ENCODE results near the gene GALNT4.
A peak's percentile ranks its signal among the peaks of the same experiment; 100 is the strongest.

The GALNT4 gene

DNA sequence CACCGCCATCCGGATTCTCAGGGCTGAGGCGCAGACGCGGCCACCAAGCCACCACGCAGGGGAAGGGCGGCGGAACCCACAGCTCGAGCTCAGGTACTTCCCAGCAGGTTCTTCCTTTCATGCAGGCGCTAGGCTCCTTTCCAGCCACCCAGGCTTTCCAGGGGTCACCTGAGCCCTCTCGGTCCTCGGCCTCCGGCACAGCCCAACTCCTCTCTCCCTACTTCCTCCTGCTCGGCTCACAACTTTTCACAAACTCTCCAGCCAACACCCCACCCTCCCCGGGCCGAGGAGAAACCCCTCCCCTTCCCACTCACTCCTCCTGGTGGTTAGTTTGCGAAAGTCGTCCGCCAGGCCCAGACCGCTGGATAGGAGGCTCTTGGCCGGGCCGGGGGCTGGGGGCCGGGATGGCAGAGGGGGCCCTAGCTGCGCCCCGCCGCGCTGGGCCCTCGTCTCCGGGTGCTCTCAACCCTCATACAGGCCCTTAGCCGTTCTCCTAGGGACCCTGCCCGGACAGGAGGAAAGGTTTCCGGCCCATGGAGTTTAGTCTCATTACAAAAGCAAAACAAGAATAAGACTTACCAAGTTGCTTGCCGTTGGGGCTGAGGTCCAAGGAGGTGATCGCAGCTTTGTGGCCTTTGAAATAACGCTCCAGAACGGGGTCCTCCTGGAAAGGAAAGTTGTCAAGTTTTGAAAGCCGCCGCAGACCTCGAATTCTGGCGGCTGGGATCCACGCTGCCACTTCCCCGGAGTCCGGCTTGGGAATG, at the start of gene GALNT4:
Gene GALNT4 (minus strand): TSS at position 256 of the 764 bp plus-strand sequence. CDS start 247 bp downstream, at position 9.
- DNase-seq (ENCODE audit: insufficient read length, low spot score) (peak; percentile 83), FAIRE-seq (peak; percentile 45)
- TF ChIP-seq POLR2A (IDR thresholded peaks at IDR 0.05; ENCODE audit: low read depth, low read length) = peak; percentile 56

DNA sequence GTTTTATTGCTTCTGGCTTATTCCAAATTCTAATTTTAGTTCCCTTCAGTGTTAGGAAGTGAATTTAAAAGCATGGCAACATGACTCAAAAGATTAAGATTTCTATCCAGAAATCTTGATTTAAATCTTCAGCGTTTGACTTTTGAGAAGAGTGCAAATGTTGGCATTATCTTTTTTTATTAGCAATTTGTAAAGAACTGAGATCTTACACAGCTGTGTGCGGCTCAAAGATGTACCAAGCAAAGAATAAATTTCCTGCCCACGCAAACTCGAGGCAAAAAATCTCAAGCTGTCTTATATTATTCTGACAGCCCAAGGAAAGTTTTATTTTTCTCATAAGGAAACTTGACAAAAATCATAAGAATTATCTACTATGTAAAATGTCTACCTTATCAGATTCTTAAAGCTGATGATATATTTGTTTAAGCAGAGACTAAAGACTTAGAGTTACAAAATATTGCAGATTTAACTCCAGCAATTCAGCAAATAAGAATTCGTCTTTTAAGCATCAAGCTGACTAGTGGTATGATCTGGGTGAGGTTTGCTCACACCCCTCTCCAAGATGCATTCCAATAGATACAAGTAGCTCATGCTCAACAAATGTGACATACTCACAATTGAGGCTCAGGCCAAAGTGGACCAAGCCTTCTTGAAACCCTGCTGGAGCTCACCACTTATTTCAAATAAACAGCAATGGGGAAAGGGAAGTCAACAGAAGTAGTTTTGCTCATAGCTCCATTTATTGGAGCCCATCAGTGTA, 48.6 kb upstream of the GALNT4 start:
- FAIRE-seq (no peak), DNase-seq (ENCODE audit: insufficient read length, low spot score) (no peak)
- TF ChIP-seq POLR2A (IDR thresholded peaks at IDR 0.05; ENCODE audit: low read depth, low read length) = no peak

DNA sequence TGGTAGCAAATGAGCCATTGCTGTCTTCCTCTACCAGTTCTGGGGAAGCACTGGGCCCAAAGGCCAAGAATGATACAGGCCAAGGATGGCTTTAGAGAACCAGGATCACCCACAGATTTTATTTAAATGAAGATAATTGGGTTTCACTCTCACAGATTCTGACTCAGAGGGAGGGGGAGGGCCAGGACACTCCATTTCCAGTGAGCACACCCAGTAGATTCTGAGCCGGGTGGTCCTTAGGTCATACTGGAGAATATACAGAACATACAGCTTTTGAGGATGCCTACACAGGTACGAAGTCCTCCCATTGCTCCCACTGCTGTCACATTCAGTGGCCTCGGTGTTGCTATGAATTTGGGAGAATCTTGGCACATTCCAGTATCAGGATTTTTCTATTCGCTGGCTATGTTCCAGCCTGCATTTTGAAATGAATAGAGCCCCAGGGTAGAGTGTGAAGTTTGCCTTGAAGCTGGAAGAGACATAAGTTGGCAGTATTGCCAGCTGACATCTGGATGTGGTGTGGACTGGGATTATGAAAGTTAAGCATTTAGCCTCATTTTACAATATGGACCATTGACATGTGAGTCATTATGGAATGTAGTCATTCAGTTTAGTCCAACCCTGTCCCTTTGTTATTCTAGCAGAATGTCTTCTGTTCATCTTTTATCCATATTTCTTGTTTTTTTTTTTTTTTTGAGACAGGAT, 47.0 kb upstream of the GALNT4 start:
- no peak for TF ChIP-seq POLR2A (IDR thresholded peaks at IDR 0.05; ENCODE audit: low read depth, low read length)
- FAIRE-seq (no peak), DNase-seq (ENCODE audit: insufficient read length, low spot score) (no peak)

DNA sequence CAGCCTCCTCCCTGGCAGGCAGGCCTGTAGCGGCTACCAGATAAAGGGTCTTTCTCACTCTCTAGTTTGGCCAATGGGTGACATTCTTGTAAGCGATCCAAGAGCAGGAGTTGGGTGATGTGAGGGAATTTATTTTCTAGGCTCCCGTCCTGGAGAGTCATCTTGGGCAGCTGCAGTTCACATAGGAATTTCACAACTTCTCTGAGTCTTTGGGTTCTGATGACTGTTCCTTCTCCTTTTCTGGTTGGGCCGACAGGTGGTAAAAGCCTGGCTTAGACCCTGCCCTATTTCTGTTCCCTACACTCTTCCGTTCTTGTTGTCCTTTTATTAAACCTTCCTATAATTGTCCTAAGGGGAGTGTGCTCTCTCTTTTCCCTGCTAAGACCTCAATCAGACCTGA, 43.9 kb upstream of the GALNT4 start:
- no peak for DNase-seq (ENCODE audit: insufficient read length, low spot score)
- FAIRE-seq = no peak
- no peak for TF ChIP-seq POLR2A (IDR thresholded peaks at IDR 0.05; ENCODE audit: low read depth, low read length)

DNA sequence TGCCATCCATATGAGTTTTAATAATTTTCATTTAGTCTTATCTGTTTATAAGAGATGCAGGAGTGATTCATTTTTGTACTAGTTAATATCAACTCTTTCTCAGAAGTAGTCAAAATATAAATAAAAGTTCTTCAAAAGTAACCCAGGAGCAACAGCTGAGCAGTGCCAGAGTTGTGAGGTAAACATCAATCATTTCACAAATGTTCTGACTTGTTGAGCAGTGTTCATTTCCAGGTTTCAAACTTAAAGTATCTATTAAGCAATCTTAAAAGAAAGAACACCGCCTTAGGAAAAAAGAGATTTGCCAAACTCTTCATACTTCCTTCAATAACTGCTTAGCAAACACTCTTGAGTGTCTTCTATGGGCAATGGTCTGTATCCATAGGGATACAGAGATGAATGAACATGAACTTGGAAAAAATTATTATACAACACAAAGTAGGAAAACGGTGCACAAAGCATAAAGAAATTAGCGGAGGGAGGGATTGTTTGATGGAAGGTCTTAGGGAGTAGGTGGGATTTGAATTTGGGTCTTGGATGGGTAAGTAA, 43.2 kb upstream of the GALNT4 start:
- no peak for TF ChIP-seq POLR2A (IDR thresholded peaks at IDR 0.05; ENCODE audit: low read depth, low read length)
- no peak for DNase-seq (ENCODE audit: insufficient read length, low spot score)
- no peak for FAIRE-seq

DNA sequence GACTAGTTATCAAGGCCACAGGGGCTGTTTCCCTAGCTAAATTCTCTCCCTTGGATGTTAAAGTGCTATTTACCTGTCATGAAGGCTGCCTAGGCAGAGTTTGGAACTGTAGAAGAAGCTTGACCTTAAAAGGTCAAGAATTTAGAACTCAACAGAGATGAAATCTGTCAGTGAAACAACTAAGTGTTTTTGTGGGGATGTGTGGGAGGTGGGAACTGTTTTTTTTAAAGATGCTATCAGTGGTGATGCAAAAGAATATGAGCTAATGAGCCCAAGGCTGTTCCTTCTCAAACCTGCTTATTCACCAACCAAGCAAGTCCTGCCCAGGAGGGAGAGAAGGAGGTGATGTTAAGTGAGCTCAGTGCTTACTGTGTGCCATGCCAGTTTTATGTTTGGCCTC, 42.0 kb upstream of the GALNT4 start:
- FAIRE-seq (no peak), DNase-seq (ENCODE audit: insufficient read length, low spot score) (no peak)
- no peak for TF ChIP-seq POLR2A (IDR thresholded peaks at IDR 0.05; ENCODE audit: low read depth, low read length)

DNA sequence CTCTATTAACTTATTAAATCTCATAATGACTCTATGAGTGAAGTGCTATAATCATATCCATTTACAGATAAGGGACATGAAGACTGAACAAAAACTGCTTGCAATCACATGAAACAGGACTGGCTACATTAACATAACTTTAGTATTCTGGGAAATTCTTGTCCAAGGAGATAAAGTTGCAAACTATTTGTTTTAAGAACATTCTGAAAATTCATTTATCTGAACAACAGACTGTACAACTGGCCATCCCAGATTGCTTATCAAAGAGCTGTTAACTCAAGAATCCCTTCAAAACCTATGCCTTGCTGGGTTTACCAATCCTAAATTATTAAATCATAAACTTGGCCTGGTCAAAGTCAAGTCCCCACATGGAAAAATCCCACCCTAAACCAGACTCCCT, 40.4 kb upstream of the GALNT4 start:
- FAIRE-seq (no peak), DNase-seq (ENCODE audit: insufficient read length, low spot score) (no peak)
- TF ChIP-seq POLR2A (IDR thresholded peaks at IDR 0.05; ENCODE audit: low read depth, low read length) = no peak

DNA sequence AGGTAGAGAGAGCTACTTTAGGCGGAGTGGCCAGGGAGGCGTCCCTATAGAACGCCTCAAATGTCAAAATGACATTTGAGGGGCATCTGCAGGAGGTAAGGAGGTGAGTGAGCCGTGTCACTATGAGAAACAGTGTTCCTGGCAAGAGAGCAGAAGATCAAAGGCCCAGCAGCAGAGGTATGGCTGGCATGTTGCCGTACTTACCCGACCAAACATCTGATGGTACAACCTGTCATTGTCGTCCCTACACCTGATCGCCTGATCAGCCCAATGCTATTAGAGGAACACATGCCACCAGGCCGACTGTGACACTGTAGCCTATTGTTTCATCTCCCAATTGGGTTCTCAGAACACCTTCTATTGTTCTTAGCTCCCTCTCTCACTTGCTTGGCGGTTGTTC, 35.2 kb upstream of the GALNT4 start:
- TF ChIP-seq POLR2A (IDR thresholded peaks at IDR 0.05; ENCODE audit: low read depth, low read length) = no peak
- DNase-seq (ENCODE audit: insufficient read length, low spot score) (no peak), FAIRE-seq (no peak)

DNA sequence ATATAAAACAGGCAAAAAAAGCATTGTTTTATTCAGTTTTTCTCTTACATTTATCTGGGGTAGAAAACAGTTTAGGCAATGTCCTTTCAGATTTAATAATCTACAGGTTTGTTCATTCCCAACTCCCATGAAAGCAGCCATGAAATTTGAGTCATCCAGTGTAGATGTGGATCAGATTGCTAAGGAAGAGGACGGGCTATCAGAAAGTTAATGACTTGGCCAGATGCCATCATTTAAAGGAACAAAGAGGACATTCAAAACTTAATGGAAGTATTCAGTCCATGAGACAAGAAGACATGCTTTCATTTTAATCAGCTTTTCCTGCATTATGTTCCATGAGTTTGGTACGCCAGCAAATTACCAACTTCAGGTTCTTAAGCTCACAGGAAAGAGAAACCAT, 32.4 kb upstream of the GALNT4 start:
- FAIRE-seq (no peak), DNase-seq (ENCODE audit: insufficient read length, low spot score) (no peak)
- TF ChIP-seq POLR2A (IDR thresholded peaks at IDR 0.05; ENCODE audit: low read depth, low read length) = no peak

DNA sequence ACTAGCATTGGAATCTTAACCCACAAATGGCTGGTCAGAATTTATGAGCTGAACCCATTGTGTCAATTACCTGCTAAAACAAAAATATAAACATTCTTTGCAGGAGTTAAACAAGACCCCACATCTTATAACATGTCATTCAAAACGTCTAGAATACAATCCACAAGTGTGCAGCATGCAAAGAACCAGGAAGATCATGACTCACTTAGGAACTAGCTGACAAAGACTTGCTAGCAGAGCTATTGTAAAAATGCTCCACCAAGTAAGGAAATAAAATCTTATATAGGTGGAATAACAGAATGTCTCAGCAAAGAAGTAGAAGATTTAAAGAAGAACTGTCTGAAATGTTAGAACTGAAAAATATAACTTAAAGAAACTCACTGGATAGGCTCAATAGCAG, 27.8 kb upstream of the GALNT4 start:
- TF ChIP-seq POLR2A (IDR thresholded peaks at IDR 0.05; ENCODE audit: low read depth, low read length) = no peak
- FAIRE-seq (peak; percentile 84), DNase-seq (ENCODE audit: insufficient read length, low spot score) (no peak)

DNA sequence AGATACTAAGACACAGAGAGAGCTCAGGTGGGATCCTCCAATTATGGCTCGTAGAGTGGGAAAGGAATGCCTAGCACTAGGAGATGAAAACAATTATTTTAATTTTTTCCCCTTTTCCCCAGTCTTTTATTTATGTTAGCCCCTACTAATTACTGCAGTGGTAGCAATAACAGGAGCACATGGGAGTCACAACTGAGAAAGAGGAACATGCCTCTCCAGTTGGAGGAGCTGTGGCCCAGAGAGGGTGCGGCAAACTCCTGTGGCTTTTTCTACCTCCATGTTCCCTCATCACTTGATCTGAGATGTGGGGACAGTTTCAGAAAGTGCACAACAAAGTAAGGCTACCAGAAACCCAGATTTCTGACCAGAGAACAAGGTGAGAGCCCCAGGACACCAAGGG, 27.2 kb upstream of the GALNT4 start:
- TF ChIP-seq POLR2A (IDR thresholded peaks at IDR 0.05; ENCODE audit: low read depth, low read length) = no peak
- DNase-seq (ENCODE audit: insufficient read length, low spot score) = no peak
- no peak for FAIRE-seq

DNA sequence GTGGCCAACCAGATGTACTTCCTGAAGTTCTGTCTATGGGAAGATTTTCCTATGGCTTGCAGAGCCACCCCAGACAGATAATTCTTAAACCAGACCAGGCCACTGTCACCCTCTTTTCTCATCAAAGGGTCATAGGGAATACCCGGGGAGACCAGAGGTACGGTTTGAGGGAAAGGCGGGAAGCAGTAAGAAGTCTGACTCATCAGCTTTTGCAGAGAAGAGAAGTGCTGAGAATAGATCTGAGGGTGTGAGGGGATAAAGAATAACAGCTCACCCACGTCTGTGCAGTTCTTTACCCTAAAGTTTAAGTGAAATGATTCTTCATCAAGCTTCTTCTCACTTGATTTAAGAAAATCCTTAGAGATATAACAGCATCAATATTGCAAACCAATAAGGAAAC, 22.5 kb upstream of the GALNT4 start:
- FAIRE-seq (no peak), DNase-seq (ENCODE audit: insufficient read length, low spot score) (no peak)
- TF ChIP-seq POLR2A (IDR thresholded peaks at IDR 0.05; ENCODE audit: low read depth, low read length) = no peak

DNA sequence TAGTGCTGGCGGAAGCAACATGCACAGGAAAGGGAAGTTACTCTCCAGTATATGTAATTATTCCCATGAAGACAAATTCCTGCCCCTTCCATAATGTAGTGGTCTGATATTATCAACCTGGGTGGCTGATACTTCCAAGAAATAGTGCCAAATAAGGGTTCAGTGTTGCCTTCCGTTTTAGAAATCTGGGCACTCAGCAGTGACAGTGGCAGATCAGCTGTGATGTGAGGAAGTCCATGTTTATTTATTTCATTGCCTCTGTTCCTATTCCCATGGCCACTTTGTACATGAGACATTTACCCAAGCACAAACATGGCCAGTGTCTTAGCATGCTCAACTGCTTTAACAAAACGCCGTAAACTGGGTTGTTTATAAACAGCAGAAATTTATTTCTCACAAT, 21.6 kb upstream of the GALNT4 start:
- TF ChIP-seq POLR2A (IDR thresholded peaks at IDR 0.05; ENCODE audit: low read depth, low read length) = no peak
- DNase-seq (ENCODE audit: insufficient read length, low spot score) (no peak), FAIRE-seq (no peak)

DNA sequence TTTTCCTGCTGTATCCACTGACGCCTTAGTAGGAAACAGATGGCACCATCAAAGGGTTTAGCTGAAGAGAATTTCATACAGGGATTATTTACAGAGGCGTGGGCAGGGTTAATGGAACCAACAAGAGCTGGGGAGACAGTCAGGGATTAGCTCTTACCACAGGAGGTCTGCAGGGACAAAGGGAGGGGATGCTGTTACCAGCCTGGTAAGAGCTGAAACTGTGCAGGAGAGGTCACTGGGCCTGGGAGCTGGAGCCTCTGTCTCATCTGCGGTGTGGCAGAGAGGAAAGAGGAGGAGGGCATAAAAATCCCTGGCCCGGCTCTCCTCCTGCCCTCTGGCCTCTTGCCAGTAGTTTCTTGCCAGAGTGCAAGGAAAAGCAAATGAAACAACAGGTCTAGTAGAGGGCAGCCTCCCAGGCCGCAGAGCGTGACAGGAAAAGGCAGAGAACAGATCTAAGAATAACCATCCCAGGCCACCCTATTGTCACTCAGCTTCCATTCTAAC, 20.1 kb upstream of the GALNT4 start:
- no peak for DNase-seq (ENCODE audit: insufficient read length, low spot score)
- FAIRE-seq = no peak
- TF ChIP-seq POLR2A (IDR thresholded peaks at IDR 0.05; ENCODE audit: low read depth, low read length) = no peak

Data from H54 (cell line).